A549 treated with GW870086 at 1 μM for 4 hours (cell line): Measurements from ENCODE around the gene NKAPD1. TPM values are rescaled to one million over a fixed set of nuclear protein-coding genes. Genes with fewer than 3 reads are reported as not detected.

Source experiments
- total RNA-seq: library from RNA; stranded (reverse); fragments of 200-300 nt; extraction: Qiagen RNA extraction; gene quantifications from 5 replicates; pipeline ENCODE4 v1.2.3, GENCODE V29; 2022; ENCODE audit warnings: low read depth

NKAPD1 gene
- 13.0 to 15.5 TPM (median 13.7 TPM) in 5 replicates for total RNA-seq

DNA sequence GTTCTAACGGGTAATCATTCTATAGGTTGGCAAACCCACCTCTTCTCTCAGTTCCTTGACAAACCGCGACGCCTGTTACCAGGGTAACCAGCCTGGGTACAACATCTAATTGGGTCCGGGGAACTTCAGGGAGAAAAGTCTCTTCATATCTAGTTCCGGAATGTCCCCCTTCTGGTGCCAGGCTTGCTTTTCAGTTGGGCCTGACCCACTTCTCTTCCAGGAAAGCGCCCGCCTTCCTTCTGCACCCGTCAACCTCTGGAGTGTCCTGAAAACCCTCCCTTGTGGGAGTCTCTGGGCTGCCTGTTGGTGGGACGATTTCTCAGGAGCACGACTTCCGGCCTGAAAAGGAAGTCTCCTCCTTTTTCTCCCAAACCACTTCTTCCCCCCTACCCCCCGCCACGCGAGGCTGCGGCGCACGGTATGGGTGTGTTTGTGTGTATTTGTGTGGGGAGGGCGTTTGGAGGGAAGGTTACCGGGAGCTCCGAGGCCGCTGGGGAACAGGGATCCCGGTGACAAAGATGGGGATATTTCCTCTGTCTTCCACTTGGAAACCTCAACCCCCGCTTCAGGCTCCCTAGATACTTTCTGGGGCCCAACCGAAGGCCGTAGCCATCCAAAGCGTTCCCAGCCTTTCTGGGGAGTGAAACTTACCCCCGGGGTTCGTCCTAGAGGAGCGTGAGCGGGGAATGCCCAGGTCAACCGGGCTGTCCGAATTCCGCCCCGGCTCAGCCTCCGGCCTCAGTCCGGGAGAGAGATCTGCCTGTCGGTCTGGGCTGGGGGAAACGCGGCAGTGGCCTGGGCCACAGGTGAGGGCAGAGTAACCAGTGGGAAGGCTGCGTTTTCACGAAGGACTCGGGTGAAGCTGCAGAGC is at the start of gene NKAPD1, which contains the start of gene PIH1D2:
TSS of gene NKAPD1 (plus strand) at position 359 of the 871 bp plus-strand sequence. CDS start 1,276 bp downstream, outside the sequence.
TSS of gene PIH1D2 (minus strand) at position 77 of the 871 bp plus-strand sequence. CDS start 843 bp downstream, outside the sequence.

GRCh38 chr11:112024773-112025678 is 49.1 kb upstream of the NKAPD1 start, which contains the start of gene DLAT:
TSS of gene DLAT (plus strand) at chr11:112025408. CDS start at chr11:112025473, 65 bp downstream.

GRCh38 chr11:112086422-112087191 is 12.5 kb downstream of the NKAPD1 start, which contains the start of the genes SDHD and TIMM8B:
TSS of gene SDHD (plus strand) at chr11:112086873. CDS start at chr11:112086908, 35 bp downstream.
TSS of gene TIMM8B (minus strand) at chr11:112086756. CDS start at chr11:112086723, 33 bp downstream.

Other genes with a start within 250 kb of the NKAPD1 start
- 16.4 to 21.3 TPM (median 20.4 TPM) in 5 replicates for gene ALG9, start 202.7 kb upstream of the NKAPD1 start, total RNA-seq
- 1.6 to 2.3 TPM (median 1.7 TPM) in 5 replicates for gene FDXACB1, start 195.1 kb upstream of the NKAPD1 start, total RNA-seq
- gene CFAP68, start 194.8 kb upstream of the NKAPD1 start, total RNA-seq = 30.5 to 36.4 TPM (median 33.4 TPM) in 5 replicates
- gene CRYAB, start 162.5 kb upstream of the NKAPD1 start, total RNA-seq = 10.4 to 25.3 TPM (median 14.6 TPM) in 5 replicates
- gene HSPB2, start 161.6 kb upstream of the NKAPD1 start, total RNA-seq = 0.13 to 0.29 TPM in 2 of 5 replicates, not detected in the others
- gene C11orf52, start 155.4 kb upstream of the NKAPD1 start, total RNA-seq = not detected in 5 replicates
- 8.1 to 10.9 TPM (median 10.0 TPM) in 5 replicates for gene DIXDC1, start 137.0 kb upstream of the NKAPD1 start, total RNA-seq
- 23.4 to 31.5 TPM (median 29.7 TPM) in 5 replicates for gene DLAT, start 48.9 kb upstream of the NKAPD1 start, total RNA-seq
- 0.99 to 1.5 TPM (median 1.1 TPM) in 5 replicates for gene PIH1D2, start 282 bp upstream of the NKAPD1 start, total RNA-seq
- gene TIMM8B, start 12.5 kb downstream of the NKAPD1 start, total RNA-seq = 69.6 to 84.5 TPM (median 70.2 TPM) in 5 replicates
- 65.9 to 85.7 TPM (median 72.4 TPM) in 5 replicates for gene SDHD, start 12.6 kb downstream of the NKAPD1 start, total RNA-seq
- 92.0 to 107 TPM (median 99.7 TPM) in 5 replicates for gene IL18, start 89.8 kb downstream of the NKAPD1 start, total RNA-seq
- gene TEX12, start 93.1 kb downstream of the NKAPD1 start, total RNA-seq = 0.17 TPM in 1 of 5 replicates, not detected in the others
- gene BCO2, start 101.2 kb downstream of the NKAPD1 start, total RNA-seq = 0.53 to 1.0 TPM (median 0.77 TPM) in 5 replicates
- 30.6 to 31.9 TPM (median 30.9 TPM) in 5 replicates for gene PTS, start 152.1 kb downstream of the NKAPD1 start, total RNA-seq
- not detected in 5 replicates for gene PLET1, start 186.6 kb downstream of the NKAPD1 start, total RNA-seq